OCI-LY3 (cell line): Measurements from ENCODE around the gene ATP9A.
A peak's percentile ranks its signal among the peaks of the same experiment; 100 is the strongest.

ENCODE experiments used
- H2AFZ ChIP-seq: fragments of 200-600, 300-600 bp; shearing (Covaris generic); 2 replicates; pipeline ENCODE4 v1.6.0; 2014; ENCODE audit warnings: antibody characterized with exemption, low read depth, low read length
- H3K27ac ChIP-seq: fragments of 200-600, 300-600 bp; sonication (generic); 2 replicates; pipeline ENCODE4 v1.5.1; 2014; ENCODE audit warnings: mild to moderate bottlenecking, low read length, moderate library complexity, mixed read lengths
- H3K27me3 ChIP-seq: fragments of 200-600, 300-600 bp; sonication (generic); 2 replicates; pipeline ENCODE4 v1.6.1; 2014; ENCODE audit warnings: low read depth, low read length, mixed read lengths
- H3K36me3 ChIP-seq: fragments of 200-600, 300-600 bp; sonication (generic); replicated peaks from 2 replicates; pipeline ENCODE3; 2014; ENCODE audit warnings: low read depth, low read length, mixed read lengths
- H3K4me1 ChIP-seq: fragments of 300-600, 200-600 bp; sonication (generic); 2 replicates; pipeline ENCODE4 v1.6.1; 2014; ENCODE audit warnings: low read length, mixed read lengths
- H3K4me2 ChIP-seq: fragments of 200-600, 300-600 bp; sonication (generic); 2 replicates; pipeline ENCODE4 v1.6.1; 2014; ENCODE audit warnings: low read length, mixed read lengths
- H3K4me3 ChIP-seq: fragments of 300-600, 200-600 bp; sonication (generic); 2 replicates; pipeline ENCODE4 v1.5.1; 2014; ENCODE audit warnings: antibody characterized with exemption, mild to moderate bottlenecking, low read length, moderate library complexity
- H3K79me2 ChIP-seq: fragments of 300-600, 200-600 bp; shearing (Covaris generic); 2 replicates; pipeline ENCODE4 v1.6.1; 2014; ENCODE audit warnings: mild to moderate bottlenecking, low read length, mixed read lengths
- H3K9ac ChIP-seq: fragments of 300-600, 200-600 bp; shearing (Covaris generic); 2 replicates; pipeline ENCODE4 v1.6.0; 2014; ENCODE audit warnings: mild to moderate bottlenecking, low read length, moderate library complexity
- H3K9me3 ChIP-seq: fragments of 200-600, 300-600 bp; shearing (Covaris generic); 2 replicates; pipeline ENCODE4 v1.6.1; 2014; ENCODE audit warnings: low read length, mixed read lengths; ENCODE audit not compliant: insufficient read depth
- H4K20me1 ChIP-seq: fragments of 200-600, 300-600 bp; sonication (generic); 2 replicates; pipeline ENCODE4 v1.6.1; 2016; ENCODE audit warnings: low read length, mixed read lengths; ENCODE audit not compliant: insufficient read depth
- CTCF ChIP-seq: fragments of 200-600, 300-600 bp; sonication (generic); IDR thresholded peaks from 2 replicates; pipeline ENCODE4 v1.5.1; 2014; ENCODE audit warnings: antibody characterized with exemption, low read length, low read depth
- EZH2phosphoT487 ChIP-seq: fragments of 200-600 bp; shearing (Covaris generic); IDR thresholded peaks from 2 replicates; pipeline ENCODE4 v1.6.1; 2018; ENCODE audit warnings: antibody characterized with exemption, mixed run types, low read depth

Gene ATP9A

GRCh38 chr20:51565298-51566144, 202.7 kb downstream of the ATP9A start:
- Histone ChIP-seq H3K27me3 (peaks cover 15% of the 10 kb centered on the region), H2AFZ (peak overlapping the region; percentile 2; the same call in 1 of the 2 replicates), H3K4me3 (no peak overlapping the region)

DNA sequence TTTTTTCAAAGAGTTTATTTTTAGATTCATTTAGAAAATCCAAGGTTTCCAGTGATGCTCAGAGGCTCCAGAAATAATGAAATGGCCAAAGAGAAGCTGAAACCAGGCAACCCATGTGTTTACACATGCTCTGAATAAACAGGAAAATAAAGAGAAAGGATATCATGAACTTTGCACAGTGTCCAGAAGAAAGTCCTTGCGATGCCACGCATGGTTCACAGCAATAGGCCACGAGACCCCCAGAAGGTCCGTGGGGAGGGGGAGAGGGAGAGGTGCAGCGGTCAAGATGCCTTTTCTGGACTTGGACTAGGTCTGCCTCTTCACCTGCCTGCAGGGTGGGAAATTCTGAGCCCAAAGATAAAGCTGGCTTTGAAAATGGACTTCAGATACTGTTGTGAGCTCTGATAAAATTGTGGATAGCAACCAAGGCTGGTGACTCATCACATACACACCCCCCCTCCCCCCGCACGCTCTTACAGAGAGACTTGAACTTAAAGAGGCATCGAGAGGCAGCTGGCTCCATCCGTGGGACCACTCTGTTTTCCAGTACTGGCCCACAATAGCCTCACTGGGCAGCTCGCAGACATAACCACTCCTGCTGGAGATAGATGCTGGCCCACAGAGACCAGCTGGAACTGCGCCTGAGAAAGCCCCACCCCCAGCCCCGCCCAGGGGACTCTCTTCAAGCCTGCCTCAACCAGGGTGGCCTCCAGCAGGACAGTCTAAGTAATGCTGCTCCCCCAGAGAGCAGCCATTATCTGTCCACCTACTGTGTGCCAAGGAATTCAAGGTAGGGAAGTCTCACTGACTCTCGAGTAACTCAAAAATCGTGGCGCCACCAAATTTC, 204.5 kb downstream of the ATP9A start:
- Histone ChIP-seq H3K4me3 (no peak overlapping the region), H3K4me2 (no peak overlapping the region), H3K36me3 (no peaks in the 10 kb centered on the region), H3K9me3 (peaks cover 3% of the 10 kb centered on the region; the same call in 1 of the 2 replicates), H4K20me1 (no peaks in the 10 kb centered on the region), H3K9ac (no peak overlapping the region), H3K27me3 (peaks cover 30% of the 10 kb centered on the region), H3K4me1 (0 out of 2 replicates have a peak, but pooled peaks cover 8% of the 10 kb centered on the region), H3K27ac (no peak overlapping the region), H3K79me2 (no peaks in the 10 kb centered on the region), H2AFZ (no peak overlapping the region)
- TF ChIP-seq CTCF (no peak), EZH2phosphoT487 (no peak)

More at GRCh38 chr20:51565298-51566144, 202.7 kb downstream of the ATP9A start:
- H3K4me2 ChIP-seq: 0 out of 2 replicates have a peak overlapping the region, but pooled peaks have one; percentile 1
- TF ChIP-seq EZH2phosphoT487 (no peak), CTCF (no peak)
- H3K27ac ChIP-seq: no peak overlapping the region
- H3K9ac ChIP-seq: no peak overlapping the region
- peaks cover 3% of the 10 kb centered on the region; the same call in 1 of the 2 replicates for H3K9me3 ChIP-seq
- H4K20me1 ChIP-seq: no peaks in the 10 kb centered on the region
- no peaks in the 10 kb centered on the region for H3K79me2 ChIP-seq
- 0 out of 2 replicates have a peak, but pooled peaks cover 8% of the 10 kb centered on the region for H3K4me1 ChIP-seq
- no peaks in the 10 kb centered on the region for H3K36me3 ChIP-seq

- H4K20me1 ChIP-seq: no peaks in the 10 kb centered on the region
- 0 out of 2 replicates have a peak, but pooled peaks cover 8% of the 10 kb centered on the region for H3K4me1 ChIP-seq
- H3K4me3 ChIP-seq: no peak overlapping the region
- peaks cover under 1% of the 10 kb centered on the region; the same call in 1 of the 2 replicates for H3K9me3 ChIP-seq
- no peak overlapping the region for H3K27ac ChIP-seq
- no peak overlapping the region for H2AFZ ChIP-seq
- H3K9ac ChIP-seq: no peak overlapping the region
- peaks cover 30% of the 10 kb centered on the region for H3K27me3 ChIP-seq
- no peaks in the 10 kb centered on the region for H3K79me2 ChIP-seq
- no peak overlapping the region for H3K4me2 ChIP-seq
- TF ChIP-seq EZH2phosphoT487 (no peak), CTCF (no peak)
- no peaks in the 10 kb centered on the region for H3K36me3 ChIP-seq
Measured at GRCh38 chr20:51563174-51563485, 205.1 kb downstream of the ATP9A start.
